GM06990 (cell line): Measurements from ENCODE around the gene DNALI1.
"Not testable (repeated sequence)": the region's sequence is repeated elsewhere in the genome, so short reads cannot be mapped to it uniquely, and the experiment has no call there.

Experiments used
- DNase-seq: peaks from one replicate; pipeline ENCODE4 v3.0.0-alpha.2; 2011; ENCODE audit not compliant: insufficient read length; ENCODE audit errors: extremely low read depth
- H3K27me3 ChIP-seq: replicated peaks from 2 replicates; pipeline ENCODE4 v1.6.0; 2011; ENCODE audit warnings: low read length; ENCODE audit not compliant: control insufficient read depth, insufficient read depth
- H3K36me3 ChIP-seq: 2 replicates; pipeline ENCODE4 v1.5.1; 2011; ENCODE audit warnings: low read length; ENCODE audit not compliant: control insufficient read depth, insufficient read depth
- H3K4me3 ChIP-seq: replicated peaks from 2 replicates; pipeline ENCODE4 v1.5.1; 2011; ENCODE audit warnings: low read depth, mild to moderate bottlenecking, control low read depth, low read length
- TF ChIP-seq, protein P1 (sequence below): IDR thresholded peaks from 2 replicates; pipeline ENCODE4 v1.5.1; 2011; ENCODE audit warnings: low read length, control low read depth, mild to moderate bottlenecking, inconsistent platforms; ENCODE audit not compliant: insufficient read depth, poor library complexity, severe bottlenecking

Gene DNALI1

DNA sequence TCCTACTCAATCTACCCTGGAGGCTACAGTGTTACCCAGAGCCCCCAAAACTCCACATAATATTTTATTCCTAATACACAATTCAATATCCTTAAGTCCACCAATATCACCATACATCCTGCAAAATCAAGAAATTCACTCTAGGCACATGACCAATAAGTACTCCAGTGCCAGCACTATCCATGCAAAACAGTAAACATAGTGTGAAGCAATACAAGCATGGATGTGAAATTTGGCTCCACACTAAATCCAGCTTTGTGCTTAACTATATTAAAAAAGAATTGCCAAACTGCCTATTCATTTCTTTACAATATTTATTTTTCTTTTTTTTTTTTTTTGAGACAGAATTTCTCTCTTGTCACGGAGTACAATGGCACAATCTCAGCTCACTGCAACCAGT lies 39.2 kb upstream of the DNALI1 start:
- no peak for DNase-seq
- no peaks in the 10 kb centered on the region for H3K27me3 ChIP-seq
- H3K4me3 ChIP-seq = no peak overlapping the region
- peaks cover 1% of the 10 kb centered on the region; the same call in 1 of the 2 replicates for H3K36me3 ChIP-seq
- TF ChIP-seq, protein P1, sequence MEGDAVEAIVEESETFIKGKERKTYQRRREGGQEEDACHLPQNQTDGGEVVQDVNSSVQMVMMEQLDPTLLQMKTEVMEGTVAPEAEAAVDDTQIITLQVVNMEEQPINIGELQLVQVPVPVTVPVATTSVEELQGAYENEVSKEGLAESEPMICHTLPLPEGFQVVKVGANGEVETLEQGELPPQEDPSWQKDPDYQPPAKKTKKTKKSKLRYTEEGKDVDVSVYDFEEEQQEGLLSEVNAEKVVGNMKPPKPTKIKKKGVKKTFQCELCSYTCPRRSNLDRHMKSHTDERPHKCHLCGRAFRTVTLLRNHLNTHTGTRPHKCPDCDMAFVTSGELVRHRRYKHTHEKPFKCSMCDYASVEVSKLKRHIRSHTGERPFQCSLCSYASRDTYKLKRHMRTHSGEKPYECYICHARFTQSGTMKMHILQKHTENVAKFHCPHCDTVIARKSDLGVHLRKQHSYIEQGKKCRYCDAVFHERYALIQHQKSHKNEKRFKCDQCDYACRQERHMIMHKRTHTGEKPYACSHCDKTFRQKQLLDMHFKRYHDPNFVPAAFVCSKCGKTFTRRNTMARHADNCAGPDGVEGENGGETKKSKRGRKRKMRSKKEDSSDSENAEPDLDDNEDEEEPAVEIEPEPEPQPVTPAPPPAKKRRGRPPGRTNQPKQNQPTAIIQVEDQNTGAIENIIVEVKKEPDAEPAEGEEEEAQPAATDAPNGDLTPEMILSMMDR = no peak

DNA sequence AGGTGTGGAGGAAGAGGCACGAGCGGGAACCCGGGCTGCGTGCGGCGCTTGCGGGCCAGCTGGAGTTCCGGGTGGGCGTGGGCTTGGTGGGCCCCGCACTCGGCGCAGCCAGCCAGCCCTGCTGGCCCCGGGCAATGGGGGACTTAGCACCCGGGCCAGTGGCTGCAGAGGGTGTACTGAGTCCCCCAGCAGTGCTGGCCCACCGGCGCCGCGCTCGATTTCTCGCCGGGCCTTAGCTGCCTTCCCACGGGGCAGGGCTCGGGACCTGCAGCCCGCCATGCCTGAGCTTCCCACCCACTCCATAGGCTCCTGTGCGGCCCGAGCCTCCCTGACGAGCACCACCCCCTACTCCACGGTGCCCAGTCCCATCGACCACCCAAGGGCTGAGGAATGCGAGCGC lies 38.5 kb upstream of the DNALI1 start:
- not testable (repeated sequence) for H3K36me3 ChIP-seq, DNase-seq, H3K27me3 ChIP-seq, H3K4me3 ChIP-seq

DNA sequence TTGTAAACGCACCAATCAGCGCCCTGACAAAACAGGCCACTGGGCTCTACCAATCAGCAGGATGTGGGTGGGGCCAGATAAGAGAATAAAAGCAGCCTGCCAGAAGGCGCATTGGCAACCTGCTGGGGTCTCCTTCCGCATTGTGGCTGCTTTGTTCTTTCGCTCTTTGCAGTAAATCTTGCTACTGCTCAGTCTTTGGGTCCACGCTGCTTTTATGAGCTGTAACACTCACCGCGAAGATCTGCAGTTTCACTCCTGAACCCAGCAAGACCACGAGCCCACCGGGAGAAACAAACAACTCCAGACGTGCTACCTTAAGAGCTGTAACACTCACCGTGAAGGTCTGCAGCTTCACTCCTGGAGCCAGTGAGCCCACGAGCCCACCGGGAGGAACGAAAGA lies 37.8 kb upstream of the DNALI1 start:
- not testable (repeated sequence) for H3K27me3 ChIP-seq, H3K36me3 ChIP-seq, DNase-seq, H3K4me3 ChIP-seq

DNA sequence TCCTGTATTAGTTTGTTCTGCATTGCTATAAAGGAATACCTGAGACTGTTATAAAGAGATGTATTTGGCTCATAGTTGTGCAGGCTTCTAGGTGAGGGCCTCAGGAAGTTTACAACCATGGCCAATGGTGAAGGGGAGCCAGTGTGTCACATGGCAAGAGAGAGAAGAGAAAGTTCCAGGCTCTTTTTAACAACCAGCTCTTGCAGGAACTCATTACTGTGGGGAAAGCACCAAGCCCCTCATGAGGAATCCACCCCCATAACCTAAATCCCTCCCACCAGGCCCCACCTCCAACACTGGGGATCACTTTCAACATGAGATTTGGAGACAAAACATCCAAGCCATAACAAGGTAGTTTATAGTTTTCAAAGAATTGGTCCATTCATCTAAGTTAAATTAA lies 37.1 kb upstream of the DNALI1 start:
- no peak for DNase-seq
- no peaks in the 10 kb centered on the region for H3K27me3 ChIP-seq
- no peaks in the 10 kb centered on the region for H3K36me3 ChIP-seq
- no peak overlapping the region for H3K4me3 ChIP-seq
- TF ChIP-seq, protein P1 = no peak

DNA sequence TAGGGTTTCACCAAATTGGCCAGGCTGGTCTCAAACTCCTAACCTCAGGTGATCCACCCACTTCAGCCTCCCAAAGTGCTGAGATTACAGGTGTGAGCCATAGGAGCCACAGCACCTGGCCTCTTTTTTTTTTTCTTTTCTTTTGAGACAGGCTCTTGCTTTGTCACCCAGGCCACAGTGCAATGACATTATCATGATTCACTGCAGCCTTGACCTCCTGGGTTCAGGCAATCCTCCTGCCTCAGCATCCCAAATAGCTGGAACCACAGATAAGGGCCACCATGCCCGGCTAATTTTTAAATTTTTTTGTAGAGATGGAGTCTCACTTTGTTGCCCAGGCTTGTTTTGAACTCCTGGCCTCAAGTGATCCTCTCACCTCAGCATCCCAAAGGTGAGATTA lies 26.9 kb upstream of the DNALI1 start:
- H3K36me3 ChIP-seq, H3K27me3 ChIP-seq, DNase-seq, H3K4me3 ChIP-seq: not testable (repeated sequence)

GRCh38 chr1:37532418-37533156 lies 24.2 kb upstream of the DNALI1 start:
- not testable (repeated sequence) for H3K27me3 ChIP-seq, H3K4me3 ChIP-seq, DNase-seq

GRCh38 chr1:37533317-37534093 lies 23.2 kb upstream of the DNALI1 start:
- DNase-seq = no peak
- Histone ChIP-seq H3K36me3 (peaks cover 1% of the 10 kb centered on the region), H3K4me3 (no peak overlapping the region), H3K27me3 (no peaks in the 10 kb centered on the region)
- TF ChIP-seq, protein P1 = no peak

More at GRCh38 chr1:37532418-37533156, 24.2 kb upstream of the DNALI1 start:
- H3K36me3 ChIP-seq = not testable (repeated sequence)
